Nephron (organoid): Measurements from ENCODE around the gene SCGN.

Experiments
- H3K27ac Mint-ChIP-seq, 3 experiments: 2 replicates each; pipeline ENCODE4 v1.8.0; 2020; ENCODE audit warnings: mixed read lengths in 3 of 3, mild to moderate bottlenecking in 2 of 3, moderate library complexity in 1 of 3
- H3K27me3 Mint-ChIP-seq: 2 replicates; pipeline ENCODE4 v1.8.0; 2021; ENCODE audit warnings: low read depth, mild to moderate bottlenecking, moderate library complexity, mixed read lengths
- H3K36me3 Mint-ChIP-seq: 2 replicates; pipeline ENCODE4 v1.8.0; 2020; ENCODE audit warnings: low read depth, mixed read lengths
- H3K4me1 Mint-ChIP-seq: 2 replicates; pipeline ENCODE4 v1.8.0; 2020; ENCODE audit warnings: mixed read lengths
- H3K4me3 Mint-ChIP-seq, 3 experiments: 2 replicates each; pipeline ENCODE4 v1.8.0; 2020; ENCODE audit warnings: mild to moderate bottlenecking in 3 of 3, mixed read lengths in 3 of 3, moderate library complexity in 2 of 3
- H3K9me3 Mint-ChIP-seq: 2 replicates; pipeline ENCODE4 v1.8.0; 2020; ENCODE audit warnings: mixed read lengths
- TF ChIP-seq, protein P1 (sequence below), 3 experiments: fragments of 200-600 bp; sonication (generic); IDR thresholded peaks; one replicate each; pipeline ENCODE4 v1.5.0; 2021; ENCODE audit warnings: antibody characterized with exemption in 3 of 3; ENCODE audit not compliant: unreplicated experiment in 3 of 3

The SCGN gene

DNA sequence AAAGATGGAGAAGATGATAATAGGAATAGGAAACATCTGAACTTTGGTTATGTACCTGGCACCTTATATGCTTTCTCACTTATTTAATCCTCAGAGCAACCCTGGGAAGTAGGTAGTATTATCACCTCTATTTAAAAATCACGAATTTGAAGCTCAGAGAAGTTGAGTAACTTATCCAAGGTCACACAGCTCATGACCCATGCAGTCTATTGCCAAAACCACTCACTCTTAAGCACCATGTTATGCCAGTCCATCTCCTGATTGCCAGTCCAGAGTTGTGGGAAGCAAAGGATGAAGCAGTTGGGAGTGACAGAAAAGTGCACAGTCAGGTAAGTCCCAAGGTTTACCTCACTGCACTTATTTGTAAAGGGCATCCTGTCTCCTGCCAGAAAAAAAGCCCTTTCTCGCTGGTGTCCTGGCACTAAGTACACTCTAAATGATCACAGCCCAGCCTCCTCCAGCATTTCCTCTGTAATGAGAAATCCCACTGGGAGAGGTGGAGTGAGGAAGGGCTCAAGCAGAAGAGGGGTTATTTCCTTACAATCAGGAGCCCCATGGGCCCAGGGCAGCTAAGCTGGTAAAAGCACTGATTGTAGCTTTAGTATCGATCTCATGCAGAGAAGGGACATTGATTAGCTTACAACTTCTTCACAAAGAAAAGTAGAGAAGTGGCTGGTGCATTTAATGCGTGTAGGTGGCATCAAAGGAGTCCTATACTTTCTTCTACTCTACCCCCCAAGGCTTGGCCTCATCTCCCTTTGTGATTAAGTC lies 21.3 kb upstream of the SCGN start:
- H3K4me1 Mint-ChIP-seq = no peaks in the 10 kb centered on the region
- TF ChIP-seq, protein P1, sequence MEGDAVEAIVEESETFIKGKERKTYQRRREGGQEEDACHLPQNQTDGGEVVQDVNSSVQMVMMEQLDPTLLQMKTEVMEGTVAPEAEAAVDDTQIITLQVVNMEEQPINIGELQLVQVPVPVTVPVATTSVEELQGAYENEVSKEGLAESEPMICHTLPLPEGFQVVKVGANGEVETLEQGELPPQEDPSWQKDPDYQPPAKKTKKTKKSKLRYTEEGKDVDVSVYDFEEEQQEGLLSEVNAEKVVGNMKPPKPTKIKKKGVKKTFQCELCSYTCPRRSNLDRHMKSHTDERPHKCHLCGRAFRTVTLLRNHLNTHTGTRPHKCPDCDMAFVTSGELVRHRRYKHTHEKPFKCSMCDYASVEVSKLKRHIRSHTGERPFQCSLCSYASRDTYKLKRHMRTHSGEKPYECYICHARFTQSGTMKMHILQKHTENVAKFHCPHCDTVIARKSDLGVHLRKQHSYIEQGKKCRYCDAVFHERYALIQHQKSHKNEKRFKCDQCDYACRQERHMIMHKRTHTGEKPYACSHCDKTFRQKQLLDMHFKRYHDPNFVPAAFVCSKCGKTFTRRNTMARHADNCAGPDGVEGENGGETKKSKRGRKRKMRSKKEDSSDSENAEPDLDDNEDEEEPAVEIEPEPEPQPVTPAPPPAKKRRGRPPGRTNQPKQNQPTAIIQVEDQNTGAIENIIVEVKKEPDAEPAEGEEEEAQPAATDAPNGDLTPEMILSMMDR (IDR thresholded peaks at IDR 0.05; ENCODE audit: unreplicated experiment in 3 of 3) = no peak
- no peak overlapping the region for H3K27ac Mint-ChIP-seq
- H3K36me3 Mint-ChIP-seq = no peaks in the 10 kb centered on the region
- H3K4me3 Mint-ChIP-seq = no peak overlapping the region
- peaks cover 30% of the 10 kb centered on the region for H3K27me3 Mint-ChIP-seq
- H3K9me3 Mint-ChIP-seq = peaks cover 2% of the 10 kb centered on the region

- no peak overlapping the region for H3K27ac Mint-ChIP-seq
- no peaks in the 10 kb centered on the region for H3K36me3 Mint-ChIP-seq
- no peaks in the 10 kb centered on the region for H3K4me1 Mint-ChIP-seq
- peaks cover 13% of the 10 kb centered on the region for H3K27me3 Mint-ChIP-seq
- TF ChIP-seq, protein P1 (IDR thresholded peaks at IDR 0.05; ENCODE audit: unreplicated experiment in 3 of 3) = no peak
- H3K4me3 Mint-ChIP-seq = no peak overlapping the region
- H3K9me3 Mint-ChIP-seq = no peaks in the 10 kb centered on the region
These were observed 16.1 kb upstream of the SCGN start for GRCh38 chr6:25635886-25636317.

DNA sequence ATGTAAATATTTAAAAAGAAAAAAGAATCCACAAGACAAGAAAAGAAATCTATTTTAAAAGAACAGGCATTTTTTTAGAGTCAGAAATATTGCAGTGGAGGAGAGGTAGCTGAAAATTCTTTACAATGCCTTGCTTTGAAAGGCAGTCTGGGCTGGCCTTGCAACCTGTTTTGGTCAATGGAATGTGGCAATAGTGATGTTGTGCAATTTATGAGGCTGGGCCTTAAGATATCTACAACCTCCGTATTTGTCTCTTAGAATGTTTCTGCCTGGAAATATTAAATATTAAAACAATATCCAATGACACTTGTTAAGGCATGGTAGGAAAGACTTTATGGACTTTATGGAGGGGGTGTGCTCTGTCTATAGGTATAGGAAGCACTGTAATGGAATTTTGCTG lies 14.8 kb upstream of the SCGN start:
- H3K27ac Mint-ChIP-seq = no peak overlapping the region
- H3K9me3 Mint-ChIP-seq = no peaks in the 10 kb centered on the region
- no peak overlapping the region for H3K4me3 Mint-ChIP-seq
- H3K4me1 Mint-ChIP-seq = peaks cover 4% of the 10 kb centered on the region
- peaks cover 5% of the 10 kb centered on the region for H3K27me3 Mint-ChIP-seq
- H3K36me3 Mint-ChIP-seq = no peaks in the 10 kb centered on the region
- TF ChIP-seq, protein P1 (IDR thresholded peaks at IDR 0.05; ENCODE audit: unreplicated experiment in 3 of 3) = no peak

DNA sequence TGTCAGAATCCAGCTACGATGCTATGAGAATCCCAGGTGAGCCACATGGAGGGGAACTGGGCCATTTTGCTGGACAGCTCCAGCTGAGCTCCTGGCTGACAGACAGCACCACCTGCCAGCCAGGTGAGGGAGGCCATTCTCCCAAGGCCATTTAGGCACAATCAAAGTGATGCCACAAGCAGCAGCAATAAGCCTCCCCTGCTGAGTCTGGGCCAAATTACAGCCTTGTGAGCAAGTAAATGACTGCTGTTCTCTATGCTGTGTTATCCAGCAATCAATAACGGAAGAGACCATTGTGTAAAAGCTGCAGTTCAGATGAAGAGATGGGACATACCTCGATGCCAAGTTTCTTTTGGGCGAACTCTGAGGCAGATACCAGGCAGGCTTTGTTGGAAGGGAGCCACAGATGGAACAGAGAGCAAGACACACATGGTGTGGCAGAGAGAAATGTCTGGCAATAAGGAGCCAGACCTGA lies 14.0 kb upstream of the SCGN start:
- TF ChIP-seq, protein P1 (IDR thresholded peaks at IDR 0.05; ENCODE audit: unreplicated experiment in 3 of 3) = no peak
- H3K9me3 Mint-ChIP-seq = no peaks in the 10 kb centered on the region
- H3K4me1 Mint-ChIP-seq = peaks cover 6% of the 10 kb centered on the region
- peaks cover 5% of the 10 kb centered on the region for H3K27me3 Mint-ChIP-seq
- H3K4me3 Mint-ChIP-seq = no peak overlapping the region
- H3K36me3 Mint-ChIP-seq = no peaks in the 10 kb centered on the region
- no peak overlapping the region for H3K27ac Mint-ChIP-seq

DNA sequence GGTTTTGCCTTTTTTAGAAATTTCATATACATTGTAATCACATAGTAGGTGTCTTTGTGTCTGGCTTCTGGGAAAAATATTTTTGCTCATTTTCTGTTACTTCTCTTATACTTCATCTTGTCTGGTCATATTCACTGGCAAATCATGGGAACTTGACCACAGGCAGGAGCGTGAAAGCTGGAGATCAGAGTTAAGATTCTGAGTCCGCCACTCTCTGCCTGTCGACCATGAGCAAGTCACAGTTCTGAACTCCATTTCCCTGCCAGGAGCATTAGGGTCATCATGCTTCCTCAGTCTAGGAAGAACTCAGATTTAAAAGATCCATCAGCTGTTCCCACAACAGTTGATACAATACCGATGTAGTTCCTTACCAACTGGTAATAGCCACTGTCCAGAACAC lies 12.4 kb upstream of the SCGN start:
- no peaks in the 10 kb centered on the region for H3K36me3 Mint-ChIP-seq
- H3K27me3 Mint-ChIP-seq = peaks cover 15% of the 10 kb centered on the region
- H3K27ac Mint-ChIP-seq = no peak overlapping the region
- TF ChIP-seq, protein P1 (IDR thresholded peaks at IDR 0.05; ENCODE audit: unreplicated experiment in 3 of 3) = no peak
- no peaks in the 10 kb centered on the region for H3K9me3 Mint-ChIP-seq
- H3K4me3 Mint-ChIP-seq = no peak overlapping the region
- H3K4me1 Mint-ChIP-seq = peaks cover 6% of the 10 kb centered on the region

DNA sequence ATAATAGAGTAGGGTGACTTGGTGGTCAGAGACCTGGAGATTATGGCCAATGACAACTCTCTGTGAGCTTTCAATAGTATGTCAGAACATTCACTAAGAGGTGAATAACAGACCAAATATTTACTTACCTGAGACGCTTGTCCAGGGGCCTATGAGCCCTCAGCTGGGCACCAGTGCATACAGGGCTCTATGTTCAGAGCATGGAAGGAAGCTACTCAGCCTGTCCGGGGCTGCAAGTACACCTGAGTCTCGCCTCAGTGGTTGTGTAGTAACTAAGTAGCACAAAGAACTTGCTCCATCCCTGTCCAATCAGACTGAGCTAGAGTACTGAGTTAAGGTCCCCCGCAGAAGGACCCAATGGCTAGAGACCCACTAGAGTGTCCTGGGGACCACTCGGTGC lies 11.6 kb upstream of the SCGN start:
- H3K27me3 Mint-ChIP-seq = peaks cover 19% of the 10 kb centered on the region
- H3K36me3 Mint-ChIP-seq = no peaks in the 10 kb centered on the region
- H3K4me3 Mint-ChIP-seq = no peak overlapping the region
- peak overlapping the region in 1 of 3 experiments; percentile 21 for H3K27ac Mint-ChIP-seq
- peaks cover 6% of the 10 kb centered on the region for H3K4me1 Mint-ChIP-seq
- TF ChIP-seq, protein P1 (IDR thresholded peaks at IDR 0.05; ENCODE audit: unreplicated experiment in 3 of 3) = no peak
- no peaks in the 10 kb centered on the region for H3K9me3 Mint-ChIP-seq
